KMS-11 (cell line): ENCODE results near the gene SLC24A2.

Experiments
- H2AFZ ChIP-seq: fragments of 200-600 bp; sonication (generic); 2 replicates; pipeline ENCODE4 v1.6.1; 2016; ENCODE audit warnings: antibody characterized with exemption, mixed run types, low read depth
- H3K27ac ChIP-seq: fragments of 200-600 bp; sonication (generic); 2 replicates; pipeline ENCODE4 v1.6.1; 2016; ENCODE audit warnings: mild to moderate bottlenecking, mixed run types
- H3K27me3 ChIP-seq: fragments of 200-600 bp; sonication (generic); 2 replicates; pipeline ENCODE4 v1.6.1; 2017; ENCODE audit warnings: mild to moderate bottlenecking, low read depth, mixed run types, moderate library complexity; ENCODE audit not compliant: insufficient read depth
- H3K36me3 ChIP-seq: fragments of 200-600 bp; sonication (generic); 2 replicates; pipeline ENCODE4 v1.6.1; 2017; ENCODE audit warnings: mild to moderate bottlenecking, mixed run types; ENCODE audit not compliant: insufficient read depth
- H3K4me1 ChIP-seq: fragments of 200-600 bp; sonication (generic); 2 replicates; pipeline ENCODE4 v1.6.1; 2016; ENCODE audit warnings: mild to moderate bottlenecking, low read depth, mixed run types; ENCODE audit not compliant: poor library complexity, severe bottlenecking
- H3K4me2 ChIP-seq: fragments of 200-600 bp; sonication (generic); 2 replicates; pipeline ENCODE4 v1.7.0; 2016; ENCODE audit warnings: mild to moderate bottlenecking, mixed run types
- H3K4me3 ChIP-seq: fragments of 200-600 bp; sonication (generic); IDR thresholded peaks from 2 replicates; pipeline ENCODE4 v1.6.1; 2017; ENCODE audit warnings: low read depth, low read length, mixed read lengths; ENCODE audit not compliant: insufficient read depth
- H3K79me2 ChIP-seq: fragments of 200-600 bp; sonication (generic); 2 replicates; pipeline ENCODE4 v1.6.1; 2016; ENCODE audit warnings: low read depth, mixed run types; ENCODE audit not compliant: insufficient read depth
- H3K9ac ChIP-seq: fragments of 200-600 bp; sonication (generic); 2 replicates; pipeline ENCODE4 v1.6.1; 2016; ENCODE audit warnings: mild to moderate bottlenecking, mixed run types
- H4K20me1 ChIP-seq: fragments of 200-600 bp; sonication (generic); 2 replicates; pipeline ENCODE4 v1.6.1; 2016; ENCODE audit warnings: mild to moderate bottlenecking, mixed run types; ENCODE audit not compliant: insufficient read depth
- CTCF ChIP-seq: fragments of 200-600 bp; sonication (generic); conservative IDR thresholded peaks from 2 replicates; pipeline ENCODE4 v1.6.1; 2017; ENCODE audit warnings: low read depth, mild to moderate bottlenecking, antibody characterized with exemption, low read length, moderate library complexity, mixed read lengths

Gene SLC24A2

GRCh38 chr9:19787672-19788071 is 1.2 kb downstream of the SLC24A2 start:
- Histone ChIP-seq H3K4me2 (no peak overlapping the region), H3K9ac (no peak overlapping the region), H3K27me3 (no peaks in the 10 kb centered on the region), H3K4me3 (no peak overlapping the region), H2AFZ (no peak overlapping the region), H4K20me1 (no peaks in the 10 kb centered on the region), H3K79me2 (no peaks in the 10 kb centered on the region), H3K4me1 (no peaks in the 10 kb centered on the region), H3K36me3 (no peaks in the 10 kb centered on the region), H3K27ac (no peak overlapping the region)
- no peak for TF ChIP-seq CTCF

- H3K36me3 ChIP-seq, result no peaks in the 10 kb centered on the region
- H2AFZ ChIP-seq, result no peak overlapping the region
- H3K79me2 ChIP-seq, result no peaks in the 10 kb centered on the region
- H3K4me1 ChIP-seq, result no peaks in the 10 kb centered on the region
- no peaks in the 10 kb centered on the region for H3K27me3 ChIP-seq
- no peak overlapping the region for H3K4me3 ChIP-seq
- H3K9ac ChIP-seq, result no peak overlapping the region
- H4K20me1 ChIP-seq, result no peaks in the 10 kb centered on the region
- no peak overlapping the region for H3K27ac ChIP-seq
- no peak for TF ChIP-seq CTCF
- no peak overlapping the region for H3K4me2 ChIP-seq
Observed at GRCh38 chr9:19785230-19785629, 3.6 kb downstream of the SLC24A2 start.

GRCh38 chr9:19784136-19784535 is 4.7 kb downstream of the SLC24A2 start:
- Histone ChIP-seq H4K20me1 (no peaks in the 10 kb centered on the region), H3K4me1 (no peaks in the 10 kb centered on the region)
- no peak for TF ChIP-seq CTCF

DNA sequence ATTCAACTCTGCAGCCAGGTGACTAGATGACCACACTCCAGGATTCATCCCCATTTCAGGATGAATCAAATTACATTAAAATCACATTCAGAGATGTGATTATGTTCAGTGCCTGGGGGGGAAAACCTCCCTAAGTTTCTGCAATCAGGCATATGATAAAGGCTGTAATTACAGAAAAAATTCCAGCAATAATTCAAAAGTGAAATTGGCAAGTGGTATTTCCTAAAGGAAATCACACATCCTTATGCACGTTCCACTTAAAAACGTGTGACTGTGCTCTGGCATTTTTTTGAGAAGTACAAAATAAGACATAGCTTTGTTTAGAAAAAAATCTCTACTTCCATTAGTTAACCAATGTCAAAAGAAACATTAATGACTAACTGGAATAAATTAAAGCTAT is 5.3 kb downstream of the SLC24A2 start:
- H4K20me1 ChIP-seq, result no peaks in the 10 kb centered on the region
- H3K79me2 ChIP-seq, result no peaks in the 10 kb centered on the region
- H3K36me3 ChIP-seq, result no peaks in the 10 kb centered on the region
- H3K4me3 ChIP-seq, result no peak overlapping the region
- no peak overlapping the region for H3K4me2 ChIP-seq
- no peak for TF ChIP-seq CTCF
- no peak overlapping the region for H2AFZ ChIP-seq
- H3K27me3 ChIP-seq, result no peaks in the 10 kb centered on the region
- no peak overlapping the region for H3K9ac ChIP-seq
- H3K27ac ChIP-seq, result no peak overlapping the region
- H3K4me1 ChIP-seq, result no peaks in the 10 kb centered on the region

More at GRCh38 chr9:19784136-19784535, 4.7 kb downstream of the SLC24A2 start:
- Histone ChIP-seq H3K79me2 (no peaks in the 10 kb centered on the region), H2AFZ (no peak overlapping the region), H3K9ac (no peak overlapping the region), H3K27me3 (no peaks in the 10 kb centered on the region), H3K4me2 (no peak overlapping the region), H3K4me3 (no peak overlapping the region), H3K36me3 (no peaks in the 10 kb centered on the region), H3K27ac (no peak overlapping the region)
